Naive thymus-derived CD4-positive, alpha-beta T cell (primary cell): ENCODE data around the gene MND1. TPM values are rescaled to one million over a fixed set of nuclear protein-coding genes. Genes with fewer than 3 reads are reported as not detected.

ENCODE experiments used
- ATAC-seq: fragments of 150-1000 bp; cut with Tn5 transposase; 2 replicates; pipeline ENCODE4 v1.10.0; 2021; ENCODE audit warnings: mild to moderate bottlenecking, moderate library complexity
- CTCF ChIA-PET: fragments of 350-600 bp; sonication (Branson Sonifier 250); formaldehyde crosslinking; loops from one replicate; lab custom pipeline; 2021; ENCODE audit warnings: antibody characterized with exemption; lab: Charles Lee
- POLR2A ChIA-PET: fragments of 350-600 bp; sonication (Branson Sonifier 250); formaldehyde crosslinking; loops from one replicate; lab custom pipeline; 2021; ENCODE audit warnings: antibody characterized with exemption, inconsistent platforms; lab: Charles Lee
- DNase-seq, 9 donors: peaks; one replicate each; pipeline versions ENCODE4 v3.0.0 to v3.0.0-alpha.2; 2020 to 2022; ENCODE audit warnings: mixed read lengths in 1 of 9
- H3K27ac ChIP-seq: one replicate; pipeline ENCODE4 v1.7.0; 2013; ENCODE audit warnings: mild to moderate bottlenecking, low read depth, low read length, moderate library complexity
- H3K27me3 ChIP-seq, 2 donors: one replicate each; pipeline ENCODE4 v1.7.0; 2013; ENCODE audit warnings: low read length in 2 of 2, mild to moderate bottlenecking in 2 of 2, moderate library complexity in 2 of 2; ENCODE audit not compliant: control insufficient read depth in 2 of 2, insufficient read depth in 2 of 2
- H3K36me3 ChIP-seq, 3 experiments: 1 replicate in 2 of 3; 2 replicates in 1 of 3; pipeline ENCODE4 v1.7.0; 2013; ENCODE audit warnings: low read length in 3 of 3, mild to moderate bottlenecking in 3 of 3, moderate library complexity in 1 of 3; ENCODE audit not compliant: insufficient read depth in 3 of 3, control insufficient read depth in 2 of 3
- H3K4me1 ChIP-seq, 2 donors: one replicate each; pipeline ENCODE4 v1.7.0; 2013; ENCODE audit warnings: low read length in 2 of 2, mild to moderate bottlenecking in 2 of 2, moderate library complexity in 1 of 2; ENCODE audit not compliant: control insufficient read depth in 2 of 2, insufficient read depth in 2 of 2
- H3K4me3 ChIP-seq: 2 replicates; pipeline ENCODE4 v1.7.0; 2013; ENCODE audit warnings: mild to moderate bottlenecking, low read length
- H3K9me3 ChIP-seq, 3 experiments: 1 replicate in 2 of 3; 2 replicates in 1 of 3; pipeline ENCODE4 v1.7.0; 2013; ENCODE audit warnings: low read length in 3 of 3; ENCODE audit not compliant: control insufficient read depth in 2 of 3
- H3K27ac Mint-ChIP-seq, 9 donors: one replicate each; pipeline ENCODE4 v1.8.0; 2020 to 2022; ENCODE audit warnings: mixed read lengths in 9 of 9, mild to moderate bottlenecking in 8 of 9, moderate library complexity in 5 of 9, inconsistent platforms in 2 of 9
- H3K27me3 Mint-ChIP-seq, 5 donors: one replicate each; pipeline ENCODE4 v1.8.0; 2021 to 2022; ENCODE audit warnings: mixed read lengths in 5 of 5, mild to moderate bottlenecking in 1 of 5
- H3K36me3 Mint-ChIP-seq, 5 donors: one replicate each; pipeline ENCODE4 v1.8.0; 2020 to 2022; ENCODE audit warnings: mixed read lengths in 5 of 5, mild to moderate bottlenecking in 3 of 5, inconsistent platforms in 1 of 5
- H3K4me1 Mint-ChIP-seq, 7 donors: one replicate each; pipeline ENCODE4 v1.8.0; 2020 to 2022; ENCODE audit warnings: mixed read lengths in 7 of 7, mild to moderate bottlenecking in 3 of 7, inconsistent platforms in 1 of 7
- H3K4me3 Mint-ChIP-seq, 10 donors: one replicate each; pipeline ENCODE4 v1.8.0; 2020 to 2022; ENCODE audit warnings: mild to moderate bottlenecking in 10 of 10, mixed read lengths in 10 of 10, moderate library complexity in 6 of 10, inconsistent platforms in 2 of 10
- H3K9me3 Mint-ChIP-seq, 11 donors: one replicate each; pipeline ENCODE4 v1.8.0; 2020 to 2022; ENCODE audit warnings: mixed read lengths in 11 of 11, mild to moderate bottlenecking in 4 of 11, inconsistent platforms in 1 of 11, moderate library complexity in 1 of 11
- intact Hi-C, 2 donors: fragments of 100-400 bp; cut with micrococcal nuclease; formaldehyde crosslinking; loops; one replicate each; pipeline ENCODE4 v1.15.1; 2023
- polyA plus RNA-seq, 2 donors: library from polyadenylated mRNA; unstranded; fragments of 300-500 nt; fragmentation: Illumina TruSeq; gene quantifications; one replicate each; pipeline ENCODE4 v1.2.3, GENCODE V29; 2021
- total RNA-seq, 6 experiments: library from RNA in 5 of 6; stranded (reverse) in 5 of 6; gene quantifications; 1 replicate in 5 of 6; 2 replicates in 1 of 6; pipeline ENCODE4 v1.2.3 and lab custom pipeline; 2021 to 2026

The MND1 gene
- total and polyA plus RNA-seq, 7 experiments from 2014 or later = 0.75 to 13.5 TPM; not detected in 5

DNA sequence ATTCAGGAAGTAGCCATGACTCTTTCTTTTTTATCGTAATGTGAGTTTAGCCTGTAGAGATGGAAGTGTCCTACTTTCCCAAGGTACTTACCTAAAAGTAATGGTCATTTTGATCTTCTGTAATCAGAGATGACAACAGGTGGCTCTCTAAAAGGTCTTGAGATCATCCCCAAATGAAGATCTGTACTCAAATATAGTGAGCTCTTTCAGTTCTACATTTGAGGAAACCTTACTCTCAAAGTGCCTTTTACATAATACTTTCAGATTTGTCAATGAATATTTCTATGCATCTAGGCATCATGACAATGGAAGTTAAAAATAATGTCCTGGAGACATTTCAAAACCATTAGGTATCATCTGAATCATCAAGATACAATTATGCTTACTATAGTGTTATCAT lies 17.2 kb upstream of the MND1 start:
- Mint-ChIP-seq H3K36me3 (peaks cover 0 to 5% (median 0%) of the 10 kb centered on the region in 5 donors), H3K27ac (no peak overlapping the region), H3K4me3 (no peak overlapping the region), H3K4me1 (no peaks in the 10 kb centered on the region), H3K27me3 (peaks cover 0 to 15% (median 0%) of the 10 kb centered on the region in 5 donors), H3K9me3 (no peaks in the 10 kb centered on the region)
- no peaks in the 10 kb centered on the region for H3K27me3 ChIP-seq
- DNase-seq = no peak
- no peak overlapping the region for H3K4me3 ChIP-seq
- H3K9me3 ChIP-seq = no peaks in the 10 kb centered on the region
- no peaks in the 10 kb centered on the region for H3K4me1 ChIP-seq
- H3K27ac ChIP-seq = no peak overlapping the region
- no peaks in the 10 kb centered on the region for H3K36me3 ChIP-seq
- no peak for ATAC-seq
- intact Hi-C loops = no loop called here
- ChIA-PET POLR2A (no interaction called here), CTCF (no interaction called here)

DNA sequence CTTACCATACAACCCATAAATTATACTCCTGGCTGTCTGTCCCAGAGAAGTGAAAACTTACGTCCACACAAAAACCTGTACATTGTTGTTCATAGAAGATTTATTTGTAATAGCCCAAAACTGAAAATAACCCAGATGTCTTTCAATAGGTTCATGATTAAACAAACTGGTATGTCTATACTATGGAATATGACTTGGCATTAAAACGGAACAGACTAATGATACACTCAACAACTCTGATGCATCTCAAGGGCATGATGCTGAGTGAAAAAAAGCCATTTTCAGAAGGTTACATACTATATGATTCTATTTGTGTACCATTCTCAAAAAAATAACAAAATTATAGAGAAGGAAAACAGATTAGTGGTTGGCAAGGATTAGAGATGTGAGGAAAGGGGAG lies 11.6 kb upstream of the MND1 start:
- no peak overlapping the region for H3K4me3 Mint-ChIP-seq
- H3K27ac ChIP-seq = no peak overlapping the region
- POLR2A ChIA-PET = no interaction called here
- ATAC-seq = no peak
- no peaks in the 10 kb centered on the region for H3K4me1 ChIP-seq
- H3K27me3 Mint-ChIP-seq = peaks cover 0 to 13% (median 0%) of the 10 kb centered on the region in 5 donors
- DNase-seq = no peak
- CTCF ChIA-PET = no interaction called here
- peaks cover 0 to 5% (median 0%) of the 10 kb centered on the region in 7 donors for H3K4me1 Mint-ChIP-seq
- H3K9me3 ChIP-seq = no peaks in the 10 kb centered on the region
- intact Hi-C loops = no loop called here
- no peak overlapping the region for H3K27ac Mint-ChIP-seq
- peaks cover 0 to 3% (median 0%) of the 10 kb centered on the region in 5 donors for H3K36me3 Mint-ChIP-seq
- no peaks in the 10 kb centered on the region for H3K9me3 Mint-ChIP-seq
- H3K4me3 ChIP-seq = no peak overlapping the region
- H3K27me3 ChIP-seq = no peaks in the 10 kb centered on the region
- H3K36me3 ChIP-seq = no peaks in the 10 kb centered on the region

GRCh38 chr4:153333874-153334273 lies 10.6 kb upstream of the MND1 start:
- no peak overlapping the region for H3K4me3 ChIP-seq
- no peaks in the 10 kb centered on the region for H3K27me3 ChIP-seq
- no peak overlapping the region for H3K4me3 Mint-ChIP-seq
- no peaks in the 10 kb centered on the region for H3K36me3 ChIP-seq
- H3K4me1 ChIP-seq = no peaks in the 10 kb centered on the region
- H3K36me3 Mint-ChIP-seq = peaks cover 0 to 3% (median 0%) of the 10 kb centered on the region in 5 donors
- no peaks in the 10 kb centered on the region for H3K9me3 Mint-ChIP-seq
- ATAC-seq (no peak), DNase-seq (no peak)
- no peak overlapping the region for H3K27ac Mint-ChIP-seq
- H3K4me1 Mint-ChIP-seq = peaks cover 0 to 5% (median 0%) of the 10 kb centered on the region in 7 donors
- CTCF ChIA-PET = no interaction called here
- peaks cover 0 to 13% (median 0%) of the 10 kb centered on the region in 5 donors for H3K27me3 Mint-ChIP-seq
- no peak overlapping the region for H3K27ac ChIP-seq
- POLR2A ChIA-PET = interaction anchor here (0.6 kb wide), 1 partner anchor 269 kb away, joined by 3 read pairs; no protein-coding TSS in a partner anchor
- intact Hi-C loops = no loop called here
- no peaks in the 10 kb centered on the region for H3K9me3 ChIP-seq

DNA sequence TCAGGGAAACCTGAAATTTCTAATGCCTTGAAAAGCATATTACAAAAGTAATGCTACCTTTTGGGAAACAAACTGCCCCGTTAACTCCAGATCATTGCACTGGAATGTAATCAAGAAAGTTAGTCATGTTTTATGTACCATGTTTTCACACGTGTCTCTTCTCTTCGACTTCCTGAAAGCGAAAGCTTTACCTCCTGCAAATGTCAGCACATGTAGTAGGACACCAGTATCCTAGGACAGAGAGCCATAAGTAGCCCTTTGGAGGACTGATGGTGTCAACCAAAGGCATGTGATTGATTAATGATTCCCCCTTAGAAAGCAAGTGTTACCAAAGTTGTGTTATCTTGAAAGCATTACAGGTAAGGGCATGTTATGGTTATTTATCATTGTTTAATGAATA lies 8.8 kb upstream of the MND1 start:
- Mint-ChIP-seq H3K27ac (no peak overlapping the region), H3K9me3 (no peaks in the 10 kb centered on the region), H3K36me3 (peaks cover 0 to 3% (median 0%) of the 10 kb centered on the region in 5 donors), H3K27me3 (peaks cover 0 to 19% (median 0%) of the 10 kb centered on the region in 5 donors), H3K4me3 (no peak overlapping the region), H3K4me1 (peaks cover 0 to 5% (median 0%) of the 10 kb centered on the region in 7 donors)
- ATAC-seq = no peak
- ChIA-PET POLR2A (no interaction called here), CTCF (interaction anchor here (1.4 kb wide), 1 partner anchor 238 kb away, joined by 3 read pairs; no protein-coding TSS in a partner anchor)
- Histone ChIP-seq H3K36me3 (no peaks in the 10 kb centered on the region), H3K9me3 (no peaks in the 10 kb centered on the region), H3K27ac (no peak overlapping the region), H3K27me3 (no peaks in the 10 kb centered on the region), H3K4me1 (no peaks in the 10 kb centered on the region), H3K4me3 (no peak overlapping the region)
- no peak for DNase-seq
- intact Hi-C loops = no loop called here

- no peak overlapping the region for H3K27ac ChIP-seq
- no peaks in the 10 kb centered on the region for H3K9me3 Mint-ChIP-seq
- CTCF ChIA-PET = interaction anchor here (0.6 kb wide), 1 partner anchor 343 kb away, joined by 3 read pairs; no protein-coding TSS in a partner anchor
- peaks cover 0 to 3% (median 0%) of the 10 kb centered on the region in 5 donors for H3K36me3 Mint-ChIP-seq
- ATAC-seq (no peak), DNase-seq (no peak)
- no peaks in the 10 kb centered on the region for H3K9me3 ChIP-seq
- H3K27ac Mint-ChIP-seq = no peak overlapping the region
- no peaks in the 10 kb centered on the region for H3K27me3 ChIP-seq
- no peaks in the 10 kb centered on the region for H3K36me3 ChIP-seq
- intact Hi-C loops = no loop called here
- POLR2A ChIA-PET = no interaction called here
- peaks cover 0 to 10% (median 0%) of the 10 kb centered on the region in 7 donors for H3K4me1 Mint-ChIP-seq
- no peaks in the 10 kb centered on the region for H3K4me1 ChIP-seq
- H3K4me3 Mint-ChIP-seq = no peak overlapping the region
- peaks cover 0 to 28% (median 6%) of the 10 kb centered on the region in 5 donors for H3K27me3 Mint-ChIP-seq
- H3K4me3 ChIP-seq = no peak overlapping the region
These were observed 6.8 kb upstream of the MND1 start for GRCh38 chr4:153337686-153338085.

DNA sequence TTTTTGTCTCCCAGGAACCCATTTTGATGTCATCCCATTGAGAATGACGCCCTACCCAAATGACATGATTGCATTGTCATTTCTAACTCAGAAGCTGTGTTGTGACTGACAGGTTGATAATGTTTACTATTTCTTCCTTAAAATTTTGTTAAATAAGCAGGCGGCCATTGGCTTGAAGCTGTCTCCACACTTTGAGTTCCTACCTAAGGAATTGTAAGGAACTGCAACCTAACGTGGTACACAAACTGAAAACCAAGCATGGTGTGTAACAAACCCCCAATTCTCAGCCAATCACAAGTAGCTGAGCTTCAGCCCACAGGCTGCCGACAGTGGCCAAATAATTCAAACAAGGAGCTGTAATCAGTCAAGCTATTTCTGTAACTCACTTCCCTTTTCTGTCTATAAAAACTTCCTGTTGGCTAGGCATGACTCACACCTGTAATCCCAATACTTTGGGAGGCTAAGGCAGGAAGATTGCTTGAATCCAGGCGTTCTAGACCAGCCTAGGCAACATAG lies 2.9 kb upstream of the MND1 start:
- peaks cover 0 to 8% of the 10 kb centered on the region in 2 donors for H3K4me1 ChIP-seq
- Mint-ChIP-seq H3K27ac (no peak overlapping the region), H3K36me3 (no peaks in the 10 kb centered on the region), H3K27me3 (peaks cover 0 to 27% (median 6%) of the 10 kb centered on the region in 5 donors), H3K4me3 (peak overlapping the region in 1 of 10 donors; percentile 38), H3K4me1 (peaks cover 4 to 22% (median 11%) of the 10 kb centered on the region in 7 donors), H3K9me3 (no peaks in the 10 kb centered on the region)
- ATAC-seq (no peak), DNase-seq (no peak)
- intact Hi-C loops = loop anchor here in 1 of 2 donors (10.0 kb wide), 1 partner anchor 1213 kb away; the partner anchor contains the start of gene PLRG1
- CTCF ChIA-PET = interaction anchor here (0.5 to 2.0 kb wide), 4 partner anchors 232 to 676 kb away, joined by 3 to 14 read pairs (median 4); no protein-coding TSS in a partner anchor
- no peaks in the 10 kb centered on the region for H3K9me3 ChIP-seq
- no peak overlapping the region for H3K4me3 ChIP-seq
- POLR2A ChIA-PET = interaction anchor here (0.7 kb wide), 1 partner anchor 15 kb away, joined by 3 read pairs; no protein-coding TSS in a partner anchor
- H3K27ac ChIP-seq = no peak overlapping the region
- H3K36me3 ChIP-seq = no peaks in the 10 kb centered on the region
- H3K27me3 ChIP-seq = no peaks in the 10 kb centered on the region
